HG02884 (cell line): ENCODE results near the gene COPS7B.

ENCODE experiments used
- ATAC-seq: cut with Tn5 transposase; IDR thresholded peaks from one replicate; pipeline ENCODE4 v1.9.1; 2021; ENCODE audit warnings: mild to moderate bottlenecking, moderate library complexity; ENCODE audit not compliant: unreplicated experiment

The COPS7B gene

DNA sequence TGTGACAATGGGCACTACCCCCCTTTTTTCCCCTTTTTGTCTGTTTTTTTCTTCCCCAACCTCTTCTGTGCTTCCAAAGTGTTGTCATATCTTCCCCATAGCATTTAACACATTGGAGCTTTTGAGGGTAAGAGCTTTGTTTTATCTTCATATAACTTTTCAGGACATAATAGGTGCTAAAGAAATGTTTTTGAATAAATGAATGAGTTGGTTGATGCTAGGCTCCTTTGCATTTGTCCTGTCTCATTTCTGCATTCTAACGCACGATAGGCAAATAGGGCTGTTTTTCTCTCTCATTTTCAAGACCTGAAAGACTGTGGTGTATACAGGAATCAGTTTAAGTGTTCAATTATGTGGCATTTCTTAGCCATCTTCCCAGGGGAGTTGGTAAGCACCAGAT is 832 bp upstream of the COPS7B start:
- no peak for ATAC-seq

GRCh38 chr2:231785822-231786176 is 446 bp upstream of the COPS7B start:
- no peak for ATAC-seq

DNA sequence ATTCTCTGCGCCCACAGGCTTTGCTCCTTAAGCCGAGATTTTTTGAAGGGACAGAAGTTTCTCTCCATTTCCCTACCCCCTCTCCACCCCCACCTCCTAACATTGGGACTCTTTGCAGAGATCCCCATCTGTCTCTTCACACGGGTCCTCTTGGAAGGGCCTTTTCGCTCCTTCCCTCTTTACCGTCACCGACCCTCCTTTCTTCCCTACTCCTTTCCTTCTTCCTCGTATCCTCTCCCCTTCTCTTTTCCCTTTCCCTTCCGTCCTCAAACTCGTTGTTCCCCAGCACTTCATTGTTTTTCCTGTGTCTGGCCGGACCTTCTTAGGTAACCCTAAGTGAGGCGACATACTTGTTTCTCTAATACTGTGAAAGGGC is 660 bp downstream of the COPS7B start:
- no peak for ATAC-seq

DNA sequence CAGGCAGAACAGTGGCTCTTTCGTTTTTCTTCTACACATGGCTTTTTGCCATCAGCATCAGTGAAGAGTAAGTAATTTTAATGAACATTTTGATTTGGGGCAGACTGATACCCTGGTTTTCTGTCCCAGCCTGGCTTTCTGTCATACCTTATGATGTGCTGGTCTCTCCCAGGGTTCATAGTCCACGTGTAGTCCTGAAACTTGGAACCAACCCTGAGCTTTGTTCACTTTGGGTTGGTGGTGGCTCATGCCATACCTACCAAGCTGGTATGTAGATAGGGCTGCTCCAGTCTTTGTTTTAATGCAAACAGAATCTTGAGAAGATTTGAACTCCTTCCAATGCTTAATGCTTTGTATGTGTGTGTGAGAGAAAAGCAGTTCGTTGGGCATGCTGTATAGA is 4.9 kb downstream of the COPS7B start:
- ATAC-seq: no peak

DNA sequence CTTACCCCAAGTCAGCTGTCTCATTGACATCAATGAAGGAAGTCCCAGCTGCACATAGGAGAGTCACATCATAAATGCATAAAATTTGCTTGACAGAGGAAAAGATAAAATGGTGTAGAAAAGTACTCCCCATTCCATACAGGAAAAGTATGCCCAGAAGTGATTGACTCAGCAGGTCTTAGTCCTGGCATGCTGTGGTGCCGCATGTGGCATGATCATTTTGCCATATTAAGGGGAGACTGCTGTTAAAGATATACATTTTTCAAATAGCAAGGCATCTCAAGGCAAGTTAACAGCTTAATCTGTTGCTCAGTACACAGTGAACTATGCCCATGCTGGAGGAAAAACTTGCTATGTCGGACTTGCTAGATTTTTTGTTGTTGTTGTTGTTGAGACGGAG is 8.1 kb downstream of the COPS7B start:
- no peak for ATAC-seq

- ATAC-seq: no peak
Measured at GRCh38 chr2:231795525-231796327, 9.5 kb downstream of the COPS7B start.

GRCh38 chr2:231800493-231801091 is 14.3 kb downstream of the COPS7B start:
- no peak for ATAC-seq

GRCh38 chr2:231803501-231804138 is 17.4 kb downstream of the COPS7B start:
- no peak for ATAC-seq

DNA sequence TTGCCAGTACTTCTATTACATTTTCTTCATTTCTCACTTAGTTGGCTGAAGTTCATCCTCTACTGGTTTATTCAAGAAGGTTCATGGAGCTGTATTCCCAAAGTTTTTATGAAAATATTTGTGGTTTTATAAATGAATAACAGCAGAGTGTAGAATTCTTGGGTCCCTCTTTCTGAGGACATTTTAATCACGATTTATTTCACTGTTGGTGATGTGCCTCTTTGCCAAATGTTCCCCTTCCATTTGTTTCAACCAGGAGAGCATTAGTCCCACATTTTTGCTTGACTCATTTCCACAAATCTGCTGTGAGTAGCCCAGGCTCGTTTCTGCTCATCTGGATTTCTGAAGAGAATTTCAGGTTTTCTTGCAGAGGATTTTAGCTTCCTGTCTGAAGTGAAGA is 20.8 kb downstream of the COPS7B start:
- ATAC-seq: no peak

- ATAC-seq: no peak
Measured at GRCh38 chr2:231810905-231811304, 24.7 kb downstream of the COPS7B start.

DNA sequence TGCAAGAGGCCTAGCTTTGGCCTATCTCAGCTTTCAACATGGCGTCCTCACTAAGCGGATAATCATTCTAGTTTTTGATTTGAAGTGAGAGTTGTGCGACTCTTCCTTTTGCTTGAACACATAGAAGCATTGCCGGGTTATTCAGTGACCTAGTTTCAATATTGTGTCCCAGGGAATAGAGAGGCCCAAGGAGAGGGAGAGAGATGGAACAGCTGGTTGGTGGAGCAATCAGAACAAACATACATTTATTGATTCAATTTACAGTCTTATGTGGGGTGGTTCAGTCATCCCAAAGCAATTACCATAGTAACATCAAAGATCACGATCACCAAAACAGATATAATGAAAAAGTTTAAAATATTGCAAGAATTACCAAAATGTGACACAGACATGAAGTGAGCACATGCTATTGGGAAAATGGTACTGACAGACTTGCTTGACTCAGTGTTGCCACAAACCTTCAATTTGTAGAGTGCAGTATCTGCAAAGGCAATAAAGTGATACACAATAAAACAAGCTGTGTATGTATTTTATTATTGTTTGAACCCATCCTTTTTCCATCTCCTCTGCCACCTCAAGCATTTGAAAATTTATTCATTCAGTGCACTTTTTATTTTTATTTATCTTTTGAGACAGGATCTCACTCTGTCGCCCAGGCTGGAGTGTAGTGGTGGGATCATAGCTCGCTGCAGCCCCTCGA is 30.2 kb downstream of the COPS7B start:
- ATAC-seq: no peak

DNA sequence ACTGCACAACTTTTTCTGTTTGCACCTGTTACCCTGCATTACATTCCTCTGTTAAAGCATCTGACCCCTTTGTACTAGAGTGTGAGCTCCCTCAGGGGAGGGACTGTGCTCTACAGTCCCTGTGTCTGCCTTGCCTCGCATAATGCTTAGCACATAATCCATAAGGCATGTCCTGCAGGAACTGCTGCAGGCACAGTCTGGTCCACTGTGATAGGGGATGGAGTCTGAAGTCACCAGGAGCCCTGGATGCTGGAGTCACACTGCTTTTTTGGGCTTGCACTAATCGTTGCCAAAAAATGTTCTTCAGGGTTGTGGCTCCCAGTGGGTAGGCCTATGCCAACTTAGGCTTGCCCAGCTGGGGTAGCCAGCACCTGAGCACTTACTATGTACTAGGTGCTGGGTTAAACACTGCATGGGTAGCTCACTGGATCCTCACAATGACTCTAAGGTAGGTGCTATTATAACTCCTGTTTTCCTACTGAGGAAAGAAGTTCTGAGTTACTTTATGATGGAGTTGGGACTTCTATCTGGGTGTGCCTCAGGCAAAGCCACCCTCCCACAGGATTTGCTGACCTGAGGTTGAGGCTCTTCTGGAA is 33.3 kb downstream of the COPS7B start:
- no peak for ATAC-seq

- no peak for ATAC-seq
Measured at GRCh38 chr2:231820786-231821303, 34.6 kb downstream of the COPS7B start.

GRCh38 chr2:231821908-231822307 is 35.7 kb downstream of the COPS7B start:
- no peak for ATAC-seq

DNA sequence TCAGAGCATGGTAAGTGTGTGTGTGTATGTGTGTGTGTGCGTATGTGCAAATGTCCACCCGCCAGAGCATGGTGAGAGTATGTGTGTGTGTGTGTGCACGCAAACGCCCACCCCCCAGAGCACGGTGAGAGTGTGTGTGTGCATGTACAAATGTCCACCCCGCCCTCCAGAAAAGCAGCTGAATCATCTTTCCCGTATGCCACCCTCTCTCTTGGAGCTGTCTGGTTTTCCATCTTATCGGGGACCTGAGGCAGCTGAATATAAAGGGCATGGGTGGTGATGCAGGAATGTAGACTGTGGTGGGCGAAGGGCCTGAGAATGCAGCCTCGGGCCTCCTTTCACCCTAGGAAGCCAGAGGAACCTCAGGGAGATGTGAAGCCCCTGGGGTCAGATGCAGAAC is 66.9 kb downstream of the COPS7B start:
- no peak for ATAC-seq

GRCh38 chr2:231854616-231855125 is 68.4 kb downstream of the COPS7B start:
- no peak for ATAC-seq

- ATAC-seq: no peak
Measured at GRCh38 chr2:231856959-231857358, 70.7 kb downstream of the COPS7B start.
